A673 (cell line): ENCODE measurements around the gene LUZP1.

ENCODE experiments used
- EZH2 ChIP-seq: fragments of 200-600 bp; sonication (generic); IDR thresholded peaks from 2 replicates; pipeline ENCODE4 v1.6.1; 2017; ENCODE audit warnings: borderline replicate concordance, low read depth, mild to moderate bottlenecking, mixed read lengths, antibody characterized with exemption, low read length; ENCODE audit not compliant: poor library complexity, severe bottlenecking
- TF ChIP-seq, protein P1 (sequence below): fragments of 300-800, 200-600 bp; sonication (generic); conservative IDR thresholded peaks from 2 replicates; pipeline ENCODE4 v1.5.1; 2017; ENCODE audit warnings: low read depth, mild to moderate bottlenecking, antibody characterized with exemption, low read length, moderate library complexity, mixed read lengths

DNA sequence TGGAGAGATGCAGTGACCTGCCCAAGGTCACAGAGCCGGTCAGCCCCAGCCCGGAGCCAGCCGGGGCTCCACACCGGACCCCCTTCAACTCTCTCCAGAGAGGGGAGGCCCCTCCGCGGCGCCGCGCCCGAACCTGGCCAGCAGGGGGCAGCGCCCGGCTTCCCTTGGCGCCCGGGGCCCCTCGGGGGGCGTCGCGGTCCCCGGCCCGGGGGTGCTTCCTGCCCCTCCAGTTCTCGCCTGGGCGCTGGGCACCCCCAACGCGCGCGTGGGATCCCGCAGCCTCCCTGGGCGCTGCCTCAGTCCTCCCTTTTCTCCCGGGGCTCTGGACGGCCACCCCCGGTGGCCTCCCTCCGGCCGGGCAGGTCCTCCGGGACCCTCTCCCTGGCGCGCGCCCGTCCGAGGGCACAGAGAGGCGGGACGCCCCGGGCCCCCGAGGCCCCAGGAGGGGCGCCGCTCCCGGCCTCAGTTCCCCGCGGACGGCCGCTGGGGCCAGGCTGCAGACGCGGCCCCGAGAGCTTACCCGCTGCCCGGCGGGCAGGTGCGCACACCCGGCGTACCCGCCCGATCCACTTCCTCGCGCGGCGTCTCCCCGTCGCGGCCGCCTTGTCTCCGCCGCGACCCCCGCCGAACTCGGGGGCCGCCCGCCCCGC is 48.2 kb upstream of the LUZP1 start:
- TF ChIP-seq, protein P1, sequence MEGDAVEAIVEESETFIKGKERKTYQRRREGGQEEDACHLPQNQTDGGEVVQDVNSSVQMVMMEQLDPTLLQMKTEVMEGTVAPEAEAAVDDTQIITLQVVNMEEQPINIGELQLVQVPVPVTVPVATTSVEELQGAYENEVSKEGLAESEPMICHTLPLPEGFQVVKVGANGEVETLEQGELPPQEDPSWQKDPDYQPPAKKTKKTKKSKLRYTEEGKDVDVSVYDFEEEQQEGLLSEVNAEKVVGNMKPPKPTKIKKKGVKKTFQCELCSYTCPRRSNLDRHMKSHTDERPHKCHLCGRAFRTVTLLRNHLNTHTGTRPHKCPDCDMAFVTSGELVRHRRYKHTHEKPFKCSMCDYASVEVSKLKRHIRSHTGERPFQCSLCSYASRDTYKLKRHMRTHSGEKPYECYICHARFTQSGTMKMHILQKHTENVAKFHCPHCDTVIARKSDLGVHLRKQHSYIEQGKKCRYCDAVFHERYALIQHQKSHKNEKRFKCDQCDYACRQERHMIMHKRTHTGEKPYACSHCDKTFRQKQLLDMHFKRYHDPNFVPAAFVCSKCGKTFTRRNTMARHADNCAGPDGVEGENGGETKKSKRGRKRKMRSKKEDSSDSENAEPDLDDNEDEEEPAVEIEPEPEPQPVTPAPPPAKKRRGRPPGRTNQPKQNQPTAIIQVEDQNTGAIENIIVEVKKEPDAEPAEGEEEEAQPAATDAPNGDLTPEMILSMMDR, result peak; percentile 69
- TF ChIP-seq EZH2, result no peak
